ENCODE data around the gene COLEC12.

DNA sequence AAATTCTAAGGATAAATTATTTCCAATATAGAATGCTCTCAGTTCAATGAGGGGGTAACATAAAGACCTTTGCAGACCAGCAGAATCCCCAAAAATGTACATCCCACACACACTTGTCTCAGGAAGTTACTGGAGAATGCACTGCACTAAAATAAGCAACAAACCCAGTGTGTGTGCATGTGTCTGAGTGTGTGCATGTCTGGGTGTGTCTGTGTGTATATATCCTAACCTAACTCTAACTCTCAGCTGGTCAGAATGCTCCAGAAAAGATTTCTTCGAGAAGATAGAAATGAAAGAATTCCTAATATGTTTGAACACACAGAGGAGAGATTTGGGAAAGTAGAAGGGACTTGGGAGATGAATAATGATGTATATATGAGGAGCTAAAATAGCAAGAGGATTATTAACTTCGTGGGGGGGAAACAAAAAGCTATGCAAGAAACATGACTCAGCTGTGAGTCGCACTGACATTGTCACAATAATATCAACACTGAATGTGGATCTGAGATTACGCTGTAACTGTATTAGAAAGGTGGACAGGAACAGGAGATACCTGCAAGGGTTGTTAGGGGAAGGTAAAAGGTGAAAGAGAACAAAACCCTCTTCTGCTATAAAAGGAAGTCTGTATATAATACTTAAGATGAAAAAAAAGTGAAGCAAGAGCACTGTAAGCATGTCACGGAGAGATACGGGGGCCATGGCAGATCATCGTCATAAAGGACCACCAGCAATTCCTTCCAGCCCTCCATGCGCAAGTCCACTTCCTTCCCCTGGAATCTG lies 11.1 kb downstream of the COLEC12 start:
- TF ChIP-seq, protein P1, sequence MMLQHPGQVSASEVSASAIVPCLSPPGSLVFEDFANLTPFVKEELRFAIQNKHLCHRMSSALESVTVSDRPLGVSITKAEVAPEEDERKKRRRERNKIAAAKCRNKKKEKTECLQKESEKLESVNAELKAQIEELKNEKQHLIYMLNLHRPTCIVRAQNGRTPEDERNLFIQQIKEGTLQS (IDR thresholded peaks at IDR 0.05), result no peak
- TF ChIP-seq SP1 (IDR thresholded peaks at IDR 0.05; ENCODE audit: low read depth) (no peak), TCF7L2 (IDR thresholded peaks at IDR 0.05; ENCODE audit: borderline replicate concordance, extremely low read depth, insufficient read depth, insufficient read length) (no peak), POLR2A (IDR thresholded peaks at IDR 0.05; ENCODE audit: borderline replicate concordance, extremely low read depth, insufficient read depth, insufficient read length) (no peak), EGR1 (IDR thresholded peaks at IDR 0.05; ENCODE audit: low read depth) (no peak), POLR2AphosphoS5 (IDR thresholded peaks at IDR 0.05; ENCODE audit: low read depth, low read length) (no peak), RAD21 (IDR thresholded peaks at IDR 0.05; ENCODE audit: low read depth) (no peak), SIN3A (IDR thresholded peaks at IDR 0.05; ENCODE audit: low read depth) (no peak), ELF1 (IDR thresholded peaks at IDR 0.05; ENCODE audit: borderline replicate concordance, low read depth) (no peak)
- TF ChIP-seq, protein P2, sequence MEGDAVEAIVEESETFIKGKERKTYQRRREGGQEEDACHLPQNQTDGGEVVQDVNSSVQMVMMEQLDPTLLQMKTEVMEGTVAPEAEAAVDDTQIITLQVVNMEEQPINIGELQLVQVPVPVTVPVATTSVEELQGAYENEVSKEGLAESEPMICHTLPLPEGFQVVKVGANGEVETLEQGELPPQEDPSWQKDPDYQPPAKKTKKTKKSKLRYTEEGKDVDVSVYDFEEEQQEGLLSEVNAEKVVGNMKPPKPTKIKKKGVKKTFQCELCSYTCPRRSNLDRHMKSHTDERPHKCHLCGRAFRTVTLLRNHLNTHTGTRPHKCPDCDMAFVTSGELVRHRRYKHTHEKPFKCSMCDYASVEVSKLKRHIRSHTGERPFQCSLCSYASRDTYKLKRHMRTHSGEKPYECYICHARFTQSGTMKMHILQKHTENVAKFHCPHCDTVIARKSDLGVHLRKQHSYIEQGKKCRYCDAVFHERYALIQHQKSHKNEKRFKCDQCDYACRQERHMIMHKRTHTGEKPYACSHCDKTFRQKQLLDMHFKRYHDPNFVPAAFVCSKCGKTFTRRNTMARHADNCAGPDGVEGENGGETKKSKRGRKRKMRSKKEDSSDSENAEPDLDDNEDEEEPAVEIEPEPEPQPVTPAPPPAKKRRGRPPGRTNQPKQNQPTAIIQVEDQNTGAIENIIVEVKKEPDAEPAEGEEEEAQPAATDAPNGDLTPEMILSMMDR (IDR thresholded peaks at IDR 0.05 in 2 of 3, conservative IDR thresholded peaks at IDR 0.05 in 1 of 3; ENCODE audit: borderline replicate concordance in 1 of 3, insufficient read depth in 1 of 3, low read depth in 2 of 3, low read length in 2 of 3), result no peak
- TF ChIP-seq, protein P3, sequence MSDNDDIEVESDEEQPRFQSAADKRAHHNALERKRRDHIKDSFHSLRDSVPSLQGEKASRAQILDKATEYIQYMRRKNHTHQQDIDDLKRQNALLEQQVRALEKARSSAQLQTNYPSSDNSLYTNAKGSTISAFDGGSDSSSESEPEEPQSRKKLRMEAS (IDR thresholded peaks at IDR 0.05), result no peak

All from HCT116 (cell line).